ENCODE results near the gene UGCG.

- TF ChIP-seq, protein P1, sequence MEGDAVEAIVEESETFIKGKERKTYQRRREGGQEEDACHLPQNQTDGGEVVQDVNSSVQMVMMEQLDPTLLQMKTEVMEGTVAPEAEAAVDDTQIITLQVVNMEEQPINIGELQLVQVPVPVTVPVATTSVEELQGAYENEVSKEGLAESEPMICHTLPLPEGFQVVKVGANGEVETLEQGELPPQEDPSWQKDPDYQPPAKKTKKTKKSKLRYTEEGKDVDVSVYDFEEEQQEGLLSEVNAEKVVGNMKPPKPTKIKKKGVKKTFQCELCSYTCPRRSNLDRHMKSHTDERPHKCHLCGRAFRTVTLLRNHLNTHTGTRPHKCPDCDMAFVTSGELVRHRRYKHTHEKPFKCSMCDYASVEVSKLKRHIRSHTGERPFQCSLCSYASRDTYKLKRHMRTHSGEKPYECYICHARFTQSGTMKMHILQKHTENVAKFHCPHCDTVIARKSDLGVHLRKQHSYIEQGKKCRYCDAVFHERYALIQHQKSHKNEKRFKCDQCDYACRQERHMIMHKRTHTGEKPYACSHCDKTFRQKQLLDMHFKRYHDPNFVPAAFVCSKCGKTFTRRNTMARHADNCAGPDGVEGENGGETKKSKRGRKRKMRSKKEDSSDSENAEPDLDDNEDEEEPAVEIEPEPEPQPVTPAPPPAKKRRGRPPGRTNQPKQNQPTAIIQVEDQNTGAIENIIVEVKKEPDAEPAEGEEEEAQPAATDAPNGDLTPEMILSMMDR (conservative IDR thresholded peaks at IDR 0.05), result no peak
- no peak for TF ChIP-seq EZH2 (IDR thresholded peaks at IDR 0.05; ENCODE audit: low read depth)
These were observed 47.7 kb downstream of the UGCG start for GRCh38 chr9:111944241-111944866.

Data from PC-9 (cell line).